ENCODE results near the gene COMMD4.
"Not testable (repeated sequence)": the region's sequence is repeated elsewhere in the genome, so short reads cannot be mapped to it uniquely, and the experiment has no call there.

COMMD4 gene

GRCh38 chr15:75332093-75332492, 3.8 kb upstream of the COMMD4 start:
- not testable (repeated sequence) for DNase-seq (ENCODE audit: low read depth)

GRCh38 chr15:75333654-75334419, 2.0 kb upstream of the COMMD4 start:
- DNase-seq (ENCODE audit: low read depth): not testable (repeated sequence)

GRCh38 chr15:75335313-75335704, 554 bp upstream of the COMMD4 start:
- no peak for DNase-seq (ENCODE audit: low read depth)

GRCh38 chr15:75338661-75339240, 2.9 kb downstream of the COMMD4 start:
- DNase-seq (ENCODE audit: low read depth): no peak

GRCh38 chr15:75339531-75340240, 3.8 kb downstream of the COMMD4 start:
- no peak for DNase-seq (ENCODE audit: low read depth)

GRCh38 chr15:75342221-75342620, 6.4 kb downstream of the COMMD4 start:
- no peak for DNase-seq (ENCODE audit: low read depth)

- DNase-seq (ENCODE audit: low read depth): not testable (repeated sequence)
Measured at GRCh38 chr15:75343953-75344352, 8.1 kb downstream of the COMMD4 start.

GRCh38 chr15:75346796-75347221, 10.9 kb downstream of the COMMD4 start, which contains the start of gene NEIL1:
TSS of gene NEIL1 (plus strand) at chr15:75347039. CDS start at chr15:75348906, 1,867 bp downstream.
- DNase-seq (ENCODE audit: low read depth): no peak

- peak; percentile 43 for DNase-seq (ENCODE audit: low read depth)
Measured at GRCh38 chr15:75347222-75348033, 11.6 kb downstream of the COMMD4 start.

- no peak for DNase-seq (ENCODE audit: low read depth)
Measured at GRCh38 chr15:75348034-75348561, 12.2 kb downstream of the COMMD4 start.

- no peak for DNase-seq (ENCODE audit: low read depth)
Measured at GRCh38 chr15:75348562-75349350, 12.9 kb downstream of the COMMD4 start.

GRCh38 chr15:75349351-75349669, 13.4 kb downstream of the COMMD4 start:
- DNase-seq (ENCODE audit: low read depth): not testable (repeated sequence)

GRCh38 chr15:75349851-75350588, 14.2 kb downstream of the COMMD4 start:
- peak; percentile 69 for DNase-seq (ENCODE audit: low read depth)

GRCh38 chr15:75350601-75351361, 14.9 kb downstream of the COMMD4 start:
- DNase-seq (ENCODE audit: low read depth): no peak

- DNase-seq (ENCODE audit: low read depth): no peak
Measured at GRCh38 chr15:75352186-75353080, 16.6 kb downstream of the COMMD4 start.

- no peak for DNase-seq (ENCODE audit: low read depth)
Measured at GRCh38 chr15:75353604-75354003, 17.7 kb downstream of the COMMD4 start.

GRCh38 chr15:75354454-75354853, 18.6 kb downstream of the COMMD4 start:
- no peak for DNase-seq (ENCODE audit: low read depth)

GRCh38 chr15:75355369-75355768, 19.5 kb downstream of the COMMD4 start:
- DNase-seq (ENCODE audit: low read depth): no peak

- no peak for DNase-seq (ENCODE audit: low read depth)
Measured at GRCh38 chr15:75356006-75356405, 20.1 kb downstream of the COMMD4 start.
